Trophoblast cell (in vitro differentiated cells and primary cell): ENCODE results near the gene CLIC4.

Experiments used
- DNase-seq, 2 donors: peaks; one replicate each; pipeline ENCODE4 v3.0.0-alpha.2; 2016
- H2AFZ ChIP-seq: 2 replicates; pipeline ENCODE4 v1.6.1; 2013; ENCODE audit warnings: low read length, moderate library complexity, mild to moderate bottlenecking; ENCODE audit not compliant: insufficient read depth, poor library complexity
- H2AK5ac ChIP-seq: 2 replicates; pipeline ENCODE4 v1.6.1; 2013; ENCODE audit warnings: mild to moderate bottlenecking, low read length
- H2BK120ac ChIP-seq: 2 replicates; pipeline ENCODE4 v1.6.1; 2013; ENCODE audit warnings: low read length, mild to moderate bottlenecking, moderate library complexity; ENCODE audit not compliant: insufficient read depth, poor library complexity
- H2BK12ac ChIP-seq: 2 replicates; pipeline ENCODE4 v1.6.1; 2013; ENCODE audit warnings: mild to moderate bottlenecking, low read length, moderate library complexity
- H2BK5ac ChIP-seq: 2 replicates; pipeline ENCODE4 v1.6.1; 2013; ENCODE audit warnings: low read length, low read depth, moderate library complexity, mild to moderate bottlenecking; ENCODE audit not compliant: poor library complexity
- H3K14ac ChIP-seq: 2 replicates; pipeline ENCODE4 v1.6.1; 2013; ENCODE audit warnings: mild to moderate bottlenecking, low read length
- H3K18ac ChIP-seq: 2 replicates; pipeline ENCODE4 v1.6.1; 2013; ENCODE audit warnings: mild to moderate bottlenecking, low read length
- H3K23ac ChIP-seq: 2 replicates; pipeline ENCODE4 v1.6.1; 2013; ENCODE audit warnings: low read length
- H3K27ac ChIP-seq: 2 replicates; pipeline ENCODE4 v1.5.1; 2013; ENCODE audit warnings: low read depth, mild to moderate bottlenecking, inconsistent platforms, low read length, moderate library complexity
- H3K27me3 ChIP-seq: 2 replicates; pipeline ENCODE4 v1.6.1; 2013; ENCODE audit warnings: inconsistent platforms, mild to moderate bottlenecking, low read length, moderate library complexity; ENCODE audit not compliant: insufficient read depth
- H3K36me3 ChIP-seq, 2 experiments: 1 replicate in 1 of 2; 2 replicates in 1 of 2; pipeline ENCODE4 v1.6.1; 2013; ENCODE audit warnings: low read length in 2 of 2, mild to moderate bottlenecking in 2 of 2, moderate library complexity in 1 of 2; ENCODE audit not compliant: insufficient read depth in 2 of 2, control insufficient read depth in 1 of 2
- H3K4ac ChIP-seq: 2 replicates; pipeline ENCODE4 v1.6.1; 2013; ENCODE audit warnings: low read depth, mild to moderate bottlenecking, low read length, moderate library complexity
- H3K4me1 ChIP-seq, 2 experiments: 1 replicate in 1 of 2; 2 replicates in 1 of 2; pipeline ENCODE4 v1.6.1; 2013; ENCODE audit warnings: low read length in 2 of 2, mild to moderate bottlenecking in 2 of 2, moderate library complexity in 1 of 2; ENCODE audit not compliant: insufficient read depth in 2 of 2, control insufficient read depth in 1 of 2
- H3K4me2 ChIP-seq: 2 replicates; pipeline ENCODE4 v1.6.1; 2013; ENCODE audit warnings: inconsistent platforms, mild to moderate bottlenecking, low read length, moderate library complexity
- H3K4me3 ChIP-seq: 2 replicates; pipeline ENCODE4 v1.5.1; 2013; ENCODE audit warnings: mild to moderate bottlenecking, low read depth, low read length, inconsistent platforms
- H3K79me1 ChIP-seq: one replicate; pipeline ENCODE4 v1.6.1; 2013; ENCODE audit warnings: low read length
- H3K79me2 ChIP-seq: 2 replicates; pipeline ENCODE4 v1.6.1; 2013; ENCODE audit warnings: low read length, mild to moderate bottlenecking; ENCODE audit not compliant: control insufficient read depth, insufficient read depth, poor library complexity
- H3K9ac ChIP-seq: 2 replicates; pipeline ENCODE4 v1.6.1; 2013; ENCODE audit warnings: mild to moderate bottlenecking, low read length
- H3K9me3 ChIP-seq: 2 replicates; pipeline ENCODE4 v1.6.1; 2013; ENCODE audit warnings: low read depth, mild to moderate bottlenecking, control low read depth, inconsistent platforms, low read length; ENCODE audit not compliant: insufficient read depth
- H4K12ac ChIP-seq: 2 replicates; pipeline ENCODE4 v1.6.1; 2013; ENCODE audit warnings: low read depth, mild to moderate bottlenecking, low read length, moderate library complexity
- H4K8ac ChIP-seq: 2 replicates; pipeline ENCODE4 v1.6.1; 2013; ENCODE audit warnings: low read depth, mild to moderate bottlenecking, low read length, moderate library complexity
- H4K91ac ChIP-seq: one replicate; pipeline ENCODE4 v1.6.1; 2013; ENCODE audit warnings: low read depth, mild to moderate bottlenecking, low read length, moderate library complexity
- WGBS: extraction: QIAGEN DNeasy Blood & Tissue Kit; methylation state at CpG from one replicate; pipeline ENCODE4 v1.1.7; 2013; ENCODE audit warnings: missing lambda C conversion rate; ENCODE audit not compliant: insufficient read length, insufficient coverage; ENCODE audit errors: extremely low coverage; 5-methylcytosine and 5-hydroxymethylcytosine counted together

CLIC4 gene

GRCh38 chr1:24874056-24874455 is 128.8 kb downstream of the CLIC4 start:
- no peak overlapping the region for H4K12ac ChIP-seq
- no peak overlapping the region for H2AK5ac ChIP-seq
- H3K27me3 ChIP-seq, result no peaks in the 10 kb centered on the region
- no peak overlapping the region for H3K4me3 ChIP-seq
- no peak overlapping the region for H3K23ac ChIP-seq
- H3K18ac ChIP-seq, result no peak overlapping the region
- no peak overlapping the region for H4K8ac ChIP-seq
- DNase-seq, result peak in 1 of 2 donors; percentile 43
- no peak overlapping the region for H2AFZ ChIP-seq
- H4K91ac ChIP-seq, result no peak overlapping the region
- no peaks in the 10 kb centered on the region for H3K79me2 ChIP-seq
- no peak overlapping the region for H3K27ac ChIP-seq
- no peak overlapping the region for H3K4ac ChIP-seq
- H2BK120ac ChIP-seq, result no peak overlapping the region
- no CpG with 5 or more reads among the region's 7 CpGs for WGBS
- H2BK12ac ChIP-seq, result no peak overlapping the region
- H3K14ac ChIP-seq, result no peak overlapping the region
- no peaks in the 10 kb centered on the region for H3K79me1 ChIP-seq
- H3K4me2 ChIP-seq, result no peak overlapping the region
- H2BK5ac ChIP-seq, result no peak overlapping the region
- no peak overlapping the region for H3K9ac ChIP-seq
- no peaks in the 10 kb centered on the region for H3K9me3 ChIP-seq
- H3K36me3 ChIP-seq, result no peaks in the 10 kb centered on the region
- peaks cover 0 to 4% of the 10 kb centered on the region in 2 experiments for H3K4me1 ChIP-seq

GRCh38 chr1:24874611-24875234 is 129.5 kb downstream of the CLIC4 start:
- no peaks in the 10 kb centered on the region for H3K36me3 ChIP-seq
- WGBS, result no CpG with 5 or more reads among the region's 16 CpGs

GRCh38 chr1:24875257-24875656 is 130.0 kb downstream of the CLIC4 start:
- Histone ChIP-seq H4K12ac (no peak overlapping the region), H3K14ac (no peak overlapping the region), H3K9ac (no peak overlapping the region), H2BK120ac (no peak overlapping the region), H3K4me2 (no peak overlapping the region), H3K23ac (no peak overlapping the region), H3K27me3 (no peaks in the 10 kb centered on the region), H4K91ac (no peak overlapping the region), H2BK5ac (no peak overlapping the region), H3K79me1 (no peaks in the 10 kb centered on the region), H3K36me3 (no peaks in the 10 kb centered on the region), H3K9me3 (no peaks in the 10 kb centered on the region), H3K79me2 (no peaks in the 10 kb centered on the region), H3K4me1 (peaks cover 0 to 7% of the 10 kb centered on the region in 2 experiments), H2AFZ (no peak overlapping the region), H3K27ac (no peak overlapping the region), H3K4me3 (no peak overlapping the region), H3K18ac (no peak overlapping the region), H2BK12ac (no peak overlapping the region), H3K4ac (no peak overlapping the region), H4K8ac (no peak overlapping the region), H2AK5ac (no peak overlapping the region)
- no peak for DNase-seq
- no CpG with 5 or more reads among the region's 8 CpGs for WGBS

More at GRCh38 chr1:24874611-24875234, 129.5 kb downstream of the CLIC4 start:
- H2BK5ac ChIP-seq, result no peak overlapping the region
- peaks cover 0 to 7% of the 10 kb centered on the region in 2 experiments for H3K4me1 ChIP-seq
- H3K9me3 ChIP-seq, result no peaks in the 10 kb centered on the region
- no peak overlapping the region for H3K27ac ChIP-seq
- no peak overlapping the region for H3K14ac ChIP-seq
- no peak overlapping the region for H4K8ac ChIP-seq
- H3K23ac ChIP-seq, result no peak overlapping the region
- H3K79me1 ChIP-seq, result no peaks in the 10 kb centered on the region
- no peak overlapping the region for H3K4ac ChIP-seq
- no peak overlapping the region for H3K4me3 ChIP-seq
- no peak overlapping the region for H2BK120ac ChIP-seq
- no peak for DNase-seq
- no peak overlapping the region for H3K9ac ChIP-seq
- H2BK12ac ChIP-seq, result no peak overlapping the region
- H2AFZ ChIP-seq, result no peak overlapping the region
- H3K4me2 ChIP-seq, result no peak overlapping the region
- no peaks in the 10 kb centered on the region for H3K27me3 ChIP-seq
- no peak overlapping the region for H3K18ac ChIP-seq
- no peak overlapping the region for H4K12ac ChIP-seq
- no peak overlapping the region for H2AK5ac ChIP-seq
- H3K79me2 ChIP-seq, result no peaks in the 10 kb centered on the region
- H4K91ac ChIP-seq, result no peak overlapping the region

- Histone ChIP-seq H2BK120ac (no peak overlapping the region), H3K27me3 (no peaks in the 10 kb centered on the region), H3K36me3 (no peaks in the 10 kb centered on the region)
Observed at GRCh38 chr1:24875991-24876506, 130.8 kb downstream of the CLIC4 start.

More at GRCh38 chr1:24875991-24876506, 130.8 kb downstream of the CLIC4 start:
- WGBS, result no CpG with 5 or more reads among the region's 8 CpGs
- Histone ChIP-seq H2AK5ac (no peak overlapping the region), H3K4me2 (no peak overlapping the region), H4K91ac (no peak overlapping the region), H4K12ac (no peak overlapping the region), H3K79me1 (no peaks in the 10 kb centered on the region), H2BK12ac (no peak overlapping the region), H3K79me2 (no peaks in the 10 kb centered on the region), H3K9me3 (no peaks in the 10 kb centered on the region), H2AFZ (no peak overlapping the region), H3K4ac (no peak overlapping the region), H3K9ac (no peak overlapping the region), H3K4me3 (no peak overlapping the region), H3K4me1 (peaks cover 0 to 7% of the 10 kb centered on the region in 2 experiments), H3K18ac (no peak overlapping the region), H4K8ac (no peak overlapping the region), H3K14ac (no peak overlapping the region), H3K23ac (no peak overlapping the region), H2BK5ac (no peak overlapping the region), H3K27ac (no peak overlapping the region)
- no peak for DNase-seq
